HCT116 (cell line): ENCODE measurements around the gene PAX7.

Experiments
- ATF3 ChIP-seq: IDR thresholded peaks from 2 replicates; pipeline ENCODE4 v1.6.1; 2012
- ELF1 ChIP-seq: IDR thresholded peaks from 2 replicates; pipeline ENCODE4 v1.6.1; 2012; ENCODE audit warnings: low read depth, borderline replicate concordance
- EZH2 ChIP-seq: fragments of 200-600 bp; sonication (generic); IDR thresholded peaks from 2 replicates; pipeline ENCODE4 v1.6.1; 2017; ENCODE audit warnings: antibody characterized with exemption, mixed run types
- JUND ChIP-seq: IDR thresholded peaks from 2 replicates; pipeline ENCODE4 v1.6.1; 2012
- POLR2A ChIP-seq: IDR thresholded peaks from 2 replicates; pipeline ENCODE4 v1.7.0; 2011; ENCODE audit warnings: borderline replicate concordance; ENCODE audit not compliant: insufficient read depth, insufficient read length; ENCODE audit errors: extremely low read depth
- POLR2AphosphoS5 ChIP-seq: IDR thresholded peaks from 2 replicates; pipeline ENCODE4 v1.6.1; 2011; ENCODE audit warnings: mild to moderate bottlenecking, low read depth, low read length, moderate library complexity
- SIN3A ChIP-seq: IDR thresholded peaks from 2 replicates; pipeline ENCODE4 v1.6.1; 2012; ENCODE audit warnings: low read depth
- TF ChIP-seq, protein P1 (sequence below): IDR thresholded peaks from 2 replicates; pipeline ENCODE4 v1.6.1; 2011; ENCODE audit warnings: mild to moderate bottlenecking, low read length, moderate library complexity; ENCODE audit not compliant: insufficient replicate concordance; ENCODE audit errors: extremely low read depth
- TF ChIP-seq, protein P2 (sequence below), 3 experiments: fragments of 200-600 bp in 1 of 3; sonication (generic) in 1 of 3; IDR thresholded peaks in 2 of 3; conservative IDR thresholded peaks in 1 of 3; 2 replicates each; pipeline ENCODE4 v1.5.1; 2012 to 2017; ENCODE audit warnings: low read depth in 2 of 3, low read length in 2 of 3, antibody characterized with exemption in 1 of 3, borderline replicate concordance in 1 of 3, control low read depth in 1 of 3, mild to moderate bottlenecking in 1 of 3, mixed read lengths in 1 of 3, mixed run types in 1 of 3, moderate library complexity in 1 of 3; ENCODE audit not compliant: insufficient read depth in 1 of 3

GRCh38 chr1:18583326-18583941, 47.2 kb upstream of the PAX7 start:
- TF ChIP-seq JUND (no peak), ATF3 (no peak), SIN3A (no peak), POLR2A (no peak), ELF1 (no peak), POLR2AphosphoS5 (no peak), EZH2 (no peak)
- TF ChIP-seq, protein P1, sequence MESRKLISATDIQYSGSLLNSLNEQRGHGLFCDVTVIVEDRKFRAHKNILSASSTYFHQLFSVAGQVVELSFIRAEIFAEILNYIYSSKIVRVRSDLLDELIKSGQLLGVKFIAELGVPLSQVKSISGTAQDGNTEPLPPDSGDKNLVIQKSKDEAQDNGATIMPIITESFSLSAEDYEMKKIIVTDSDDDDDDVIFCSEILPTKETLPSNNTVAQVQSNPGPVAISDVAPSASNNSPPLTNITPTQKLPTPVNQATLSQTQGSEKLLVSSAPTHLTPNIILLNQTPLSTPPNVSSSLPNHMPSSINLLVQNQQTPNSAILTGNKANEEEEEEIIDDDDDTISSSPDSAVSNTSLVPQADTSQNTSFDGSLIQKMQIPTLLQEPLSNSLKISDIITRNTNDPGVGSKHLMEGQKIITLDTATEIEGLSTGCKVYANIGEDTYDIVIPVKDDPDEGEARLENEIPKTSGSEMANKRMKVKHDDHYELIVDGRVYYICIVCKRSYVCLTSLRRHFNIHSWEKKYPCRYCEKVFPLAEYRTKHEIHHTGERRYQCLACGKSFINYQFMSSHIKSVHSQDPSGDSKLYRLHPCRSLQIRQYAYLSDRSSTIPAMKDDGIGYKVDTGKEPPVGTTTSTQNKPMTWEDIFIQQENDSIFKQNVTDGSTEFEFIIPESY, result no peak
- TF ChIP-seq, protein P2, sequence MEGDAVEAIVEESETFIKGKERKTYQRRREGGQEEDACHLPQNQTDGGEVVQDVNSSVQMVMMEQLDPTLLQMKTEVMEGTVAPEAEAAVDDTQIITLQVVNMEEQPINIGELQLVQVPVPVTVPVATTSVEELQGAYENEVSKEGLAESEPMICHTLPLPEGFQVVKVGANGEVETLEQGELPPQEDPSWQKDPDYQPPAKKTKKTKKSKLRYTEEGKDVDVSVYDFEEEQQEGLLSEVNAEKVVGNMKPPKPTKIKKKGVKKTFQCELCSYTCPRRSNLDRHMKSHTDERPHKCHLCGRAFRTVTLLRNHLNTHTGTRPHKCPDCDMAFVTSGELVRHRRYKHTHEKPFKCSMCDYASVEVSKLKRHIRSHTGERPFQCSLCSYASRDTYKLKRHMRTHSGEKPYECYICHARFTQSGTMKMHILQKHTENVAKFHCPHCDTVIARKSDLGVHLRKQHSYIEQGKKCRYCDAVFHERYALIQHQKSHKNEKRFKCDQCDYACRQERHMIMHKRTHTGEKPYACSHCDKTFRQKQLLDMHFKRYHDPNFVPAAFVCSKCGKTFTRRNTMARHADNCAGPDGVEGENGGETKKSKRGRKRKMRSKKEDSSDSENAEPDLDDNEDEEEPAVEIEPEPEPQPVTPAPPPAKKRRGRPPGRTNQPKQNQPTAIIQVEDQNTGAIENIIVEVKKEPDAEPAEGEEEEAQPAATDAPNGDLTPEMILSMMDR (IDR thresholded peaks at IDR 0.05 in 2 of 3, conservative IDR thresholded peaks at IDR 0.05 in 1 of 3; ENCODE audit: borderline replicate concordance in 1 of 3, insufficient read depth in 1 of 3, low read depth in 2 of 3, low read length in 2 of 3), result no peak
